Cardiac fibroblast (primary cell): ENCODE measurements around the gene CDYL.

ENCODE experiments used
- DNase-seq, 2 donors: peaks; one replicate each; pipeline versions ENCODE4 v3.0.0 to v3.0.0-alpha.2; 2010; ENCODE audit warnings: low read depth in 2 of 2
- H3K4me3 ChIP-seq, 2 donors: replicated peaks in 1 of 2; 1 replicate in 1 of 2; 2 replicates in 1 of 2; pipeline ENCODE4 v1.5.1; 2011; ENCODE audit warnings: low read depth in 2 of 2, low read length in 2 of 2, mild to moderate bottlenecking in 2 of 2, moderate library complexity in 1 of 2
- TF ChIP-seq, protein P1 (sequence below): IDR thresholded peaks from one replicate; pipeline ENCODE4 v1.5.1; 2011; ENCODE audit warnings: low read depth, mild to moderate bottlenecking, low read length, inconsistent platforms

CDYL gene

DNA sequence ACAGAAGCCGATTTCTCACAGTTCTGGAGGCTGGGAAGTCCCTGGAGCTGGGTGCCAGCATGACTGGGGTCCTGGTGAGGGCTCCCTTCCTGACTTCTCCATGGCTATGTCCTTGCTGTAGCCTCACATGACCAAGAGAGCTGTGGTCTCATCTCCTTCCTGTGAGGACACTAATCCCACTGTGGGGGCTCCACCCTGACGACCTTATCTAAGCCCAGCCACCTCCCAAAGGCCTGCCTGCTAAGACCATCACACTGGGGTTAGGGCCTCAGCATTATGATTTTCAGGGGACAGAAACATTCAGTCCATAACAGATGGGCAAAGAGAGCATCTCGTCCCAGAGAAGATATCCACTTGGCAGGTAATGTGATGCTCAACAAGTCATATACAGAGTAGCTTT, 210.8 kb downstream of the CDYL start:
- no peak overlapping the region for H3K4me3 ChIP-seq
- TF ChIP-seq, protein P1, sequence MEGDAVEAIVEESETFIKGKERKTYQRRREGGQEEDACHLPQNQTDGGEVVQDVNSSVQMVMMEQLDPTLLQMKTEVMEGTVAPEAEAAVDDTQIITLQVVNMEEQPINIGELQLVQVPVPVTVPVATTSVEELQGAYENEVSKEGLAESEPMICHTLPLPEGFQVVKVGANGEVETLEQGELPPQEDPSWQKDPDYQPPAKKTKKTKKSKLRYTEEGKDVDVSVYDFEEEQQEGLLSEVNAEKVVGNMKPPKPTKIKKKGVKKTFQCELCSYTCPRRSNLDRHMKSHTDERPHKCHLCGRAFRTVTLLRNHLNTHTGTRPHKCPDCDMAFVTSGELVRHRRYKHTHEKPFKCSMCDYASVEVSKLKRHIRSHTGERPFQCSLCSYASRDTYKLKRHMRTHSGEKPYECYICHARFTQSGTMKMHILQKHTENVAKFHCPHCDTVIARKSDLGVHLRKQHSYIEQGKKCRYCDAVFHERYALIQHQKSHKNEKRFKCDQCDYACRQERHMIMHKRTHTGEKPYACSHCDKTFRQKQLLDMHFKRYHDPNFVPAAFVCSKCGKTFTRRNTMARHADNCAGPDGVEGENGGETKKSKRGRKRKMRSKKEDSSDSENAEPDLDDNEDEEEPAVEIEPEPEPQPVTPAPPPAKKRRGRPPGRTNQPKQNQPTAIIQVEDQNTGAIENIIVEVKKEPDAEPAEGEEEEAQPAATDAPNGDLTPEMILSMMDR, result no peak
- no peak for DNase-seq

DNA sequence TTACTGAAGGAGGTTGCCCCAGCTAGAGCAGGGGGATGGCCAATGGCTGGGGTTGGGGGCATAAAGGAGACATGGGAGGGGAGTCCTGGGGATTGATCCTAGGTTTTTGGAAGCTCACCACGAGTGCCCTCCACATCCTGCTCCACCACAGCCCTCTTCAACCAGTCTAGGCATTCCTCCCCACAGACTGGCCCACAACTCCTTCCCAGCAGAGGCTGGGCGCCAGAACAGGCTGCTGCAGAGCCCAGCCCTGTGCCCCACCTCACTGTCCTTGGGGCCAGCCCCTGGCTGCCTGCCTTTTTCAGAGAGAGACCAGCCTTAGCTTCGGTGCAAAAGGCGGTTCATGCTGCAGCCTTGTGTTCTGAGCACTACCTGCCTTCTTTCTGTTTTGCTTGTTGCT, 211.2 kb downstream of the CDYL start:
- H3K4me3 ChIP-seq, result no peak overlapping the region
- DNase-seq, result no peak
- TF ChIP-seq, protein P1, result no peak

DNA sequence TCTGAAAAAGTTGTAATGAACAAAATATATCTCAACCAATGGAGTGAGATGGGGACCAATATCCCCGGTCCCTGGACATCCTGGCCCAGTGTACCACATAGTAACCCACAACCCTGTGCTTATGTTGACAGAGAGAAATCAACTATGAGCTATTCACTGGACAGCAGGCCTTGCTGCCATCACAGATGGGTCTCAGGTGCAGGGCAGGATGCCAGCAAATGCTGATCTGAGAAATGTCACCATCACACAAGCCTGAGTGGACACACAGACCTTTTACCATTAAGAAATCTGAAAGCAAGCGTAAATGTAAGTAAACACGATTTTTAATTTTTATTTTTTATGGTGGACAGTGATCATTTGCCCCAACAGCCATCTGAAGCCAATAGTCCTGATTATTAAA, 218.5 kb downstream of the CDYL start:
- TF ChIP-seq, protein P1, result no peak
- no peak for DNase-seq
- H3K4me3 ChIP-seq, result no peak overlapping the region

DNA sequence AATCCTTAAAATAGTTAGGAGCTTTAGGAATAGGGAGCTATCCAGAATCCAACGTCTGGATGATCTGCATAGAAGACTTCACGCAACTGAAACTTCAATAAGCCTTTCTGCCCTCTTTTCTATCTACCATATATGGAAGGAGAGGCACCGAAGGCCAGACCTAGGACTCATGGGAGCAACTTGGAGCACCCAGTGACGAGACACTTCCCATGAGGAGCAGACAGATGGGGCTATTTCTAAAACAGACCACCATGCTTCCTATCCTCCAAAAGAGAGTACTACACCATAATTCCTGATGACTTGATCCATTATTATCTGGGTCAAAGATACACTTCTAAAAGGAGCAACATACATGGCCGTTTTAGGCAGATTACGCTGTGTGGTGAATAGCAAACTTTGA, 221.7 kb downstream of the CDYL start:
- DNase-seq, result no peak
- no peak overlapping the region for H3K4me3 ChIP-seq
- TF ChIP-seq, protein P1, result no peak

DNA sequence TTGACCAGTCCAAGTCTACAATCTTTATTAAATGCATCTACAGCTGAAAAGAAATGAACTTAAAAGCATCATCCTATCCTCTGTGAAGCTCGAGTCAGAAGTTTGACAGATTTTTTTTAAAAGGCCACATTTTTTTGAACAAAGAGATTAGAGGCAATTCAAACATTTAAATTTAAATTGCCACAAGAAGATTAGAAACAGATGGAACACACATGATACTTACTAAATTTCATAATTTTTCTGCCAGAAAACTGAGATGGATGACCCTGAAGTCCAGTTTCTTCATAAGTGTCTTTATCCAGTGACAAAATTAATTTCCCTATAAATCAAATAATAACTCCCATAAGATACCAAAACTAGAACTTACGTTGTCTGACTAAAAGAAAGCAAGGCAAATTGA, 223.4 kb downstream of the CDYL start:
- H3K4me3 ChIP-seq, result no peak overlapping the region
- DNase-seq, result no peak
- TF ChIP-seq, protein P1, result no peak

DNA sequence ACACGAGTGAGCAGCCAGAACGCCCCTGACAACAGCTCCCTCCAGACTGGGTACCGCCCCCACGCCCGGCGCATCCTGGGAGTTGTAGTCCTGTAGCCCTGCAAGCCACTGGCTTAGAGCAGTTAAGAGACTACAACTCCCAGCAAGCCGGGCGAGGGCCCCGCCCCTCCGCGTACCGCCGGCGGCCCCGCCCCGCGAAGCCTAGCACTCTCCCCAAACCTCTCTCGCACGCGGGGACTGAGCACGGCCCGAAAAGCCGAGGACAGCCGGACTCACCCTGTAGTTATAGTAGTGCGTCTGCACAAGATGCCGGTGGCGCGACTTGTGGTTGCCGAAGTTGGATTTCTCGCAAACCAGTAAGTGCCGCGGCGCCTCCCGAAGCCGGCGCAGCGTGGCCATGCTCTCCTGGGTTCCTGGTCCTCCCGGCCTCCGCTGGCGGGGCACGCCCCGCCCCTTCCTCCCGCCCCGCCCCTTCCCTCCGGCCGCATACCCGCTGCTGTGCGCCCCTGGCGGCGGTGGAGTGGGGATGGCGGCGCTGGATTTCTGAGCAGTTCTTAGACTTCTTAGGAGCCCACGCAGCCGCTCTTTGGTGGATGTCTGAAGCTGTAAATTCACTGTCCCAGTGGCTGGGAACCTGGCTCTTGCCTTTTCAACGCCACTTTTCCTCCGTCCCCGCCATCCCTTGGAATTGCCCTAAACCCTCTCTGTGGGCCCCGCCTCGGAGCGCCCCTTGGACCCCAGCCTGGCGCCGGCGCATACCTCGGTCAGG, 227.6 kb downstream of the CDYL start, which contains the start of gene RPP40:
Gene RPP40, minus strand, starts transcription at position 434 of the 769 bp plus-strand sequence. Its CDS starts 35 bp downstream, at position 399.
- DNase-seq, result peak; percentile 97 to 98
- peak within 1 kb of the TSS; percentile 81 to 82 for H3K4me3 ChIP-seq
- TF ChIP-seq, protein P1, result peak; percentile 75
